GM21381 (cell line): ENCODE data around the gene LBHD2.
"Not testable (repeated sequence)": the region's sequence is repeated elsewhere in the genome, so short reads cannot be mapped to it uniquely, and the experiment has no call there.

Source experiments
- ATAC-seq: cut with Tn5 transposase; IDR thresholded peaks from one replicate; pipeline ENCODE4 v1.9.1; 2021; ENCODE audit warnings: mild to moderate bottlenecking, moderate library complexity; ENCODE audit not compliant: unreplicated experiment

The LBHD2 gene

DNA sequence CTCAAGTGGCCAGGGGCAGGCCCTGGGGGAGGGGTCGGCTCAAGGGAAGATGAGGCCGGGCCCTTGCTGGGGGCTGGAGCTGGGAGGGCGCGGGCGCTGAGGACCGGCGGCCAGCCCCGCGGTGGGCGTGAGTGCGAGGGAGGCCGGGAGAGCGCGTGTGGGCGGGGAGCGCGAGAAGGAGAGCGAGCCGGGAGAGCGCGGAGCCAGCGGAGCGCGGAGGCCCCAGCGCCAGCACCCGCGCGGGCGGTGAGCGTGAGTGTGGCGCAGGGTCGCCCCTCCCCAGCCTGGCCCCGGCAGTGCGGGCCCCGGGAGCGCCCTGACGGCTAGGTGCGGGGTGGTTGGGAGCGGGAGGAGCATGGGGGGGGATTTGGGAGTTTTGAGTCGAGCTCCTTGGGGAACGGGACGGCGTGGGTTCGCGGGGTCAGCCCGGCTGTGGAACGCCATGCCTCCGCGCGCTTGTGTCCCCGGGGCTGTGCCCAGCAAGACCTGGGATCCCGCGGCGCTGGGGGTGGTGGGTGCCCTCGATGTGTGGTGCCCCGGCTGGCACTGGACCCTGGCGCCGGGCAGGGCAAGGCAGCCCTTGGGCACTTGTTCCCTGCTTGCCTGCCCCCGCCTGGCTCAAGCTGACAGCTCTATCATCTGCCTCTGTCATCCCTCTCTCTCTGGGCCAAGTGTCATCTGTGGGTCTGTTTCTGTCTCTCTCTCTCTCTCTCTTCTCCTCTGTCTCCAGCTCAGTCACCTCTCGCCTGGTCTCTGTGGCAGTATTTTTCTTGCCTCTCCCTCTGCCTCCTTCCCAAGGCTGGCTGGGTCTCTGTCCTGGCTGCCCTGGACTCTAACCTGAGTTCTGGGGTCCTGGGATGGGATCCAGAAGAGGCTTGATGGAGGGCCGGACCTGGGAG, at the start of gene LBHD2:
LBHD2 (plus strand) TSS at position 190 of the 899 bp plus-strand sequence. CDS start 1,803 bp downstream, outside the sequence.
- no peak for ATAC-seq

DNA sequence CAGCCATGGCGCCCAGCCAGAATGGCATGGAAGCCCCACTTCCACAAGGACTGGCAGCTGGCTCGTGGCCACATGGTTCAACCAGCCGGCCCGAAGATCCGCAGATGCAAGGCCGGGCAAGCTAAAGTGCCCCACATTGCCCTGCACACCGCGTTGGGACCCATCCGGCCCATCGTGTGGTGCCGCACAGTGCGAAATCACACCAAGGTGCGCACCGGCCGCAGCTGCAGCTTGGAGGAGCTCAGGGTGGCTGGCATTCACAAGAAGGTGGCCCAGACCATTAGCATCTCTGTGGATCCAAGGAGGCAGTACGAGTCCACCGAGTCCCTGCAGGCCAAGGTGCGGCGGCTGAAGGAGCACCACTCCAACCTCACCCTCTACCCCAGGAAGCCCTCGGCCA, 42.5 kb upstream of the LBHD2 start:
- no peak for ATAC-seq

DNA sequence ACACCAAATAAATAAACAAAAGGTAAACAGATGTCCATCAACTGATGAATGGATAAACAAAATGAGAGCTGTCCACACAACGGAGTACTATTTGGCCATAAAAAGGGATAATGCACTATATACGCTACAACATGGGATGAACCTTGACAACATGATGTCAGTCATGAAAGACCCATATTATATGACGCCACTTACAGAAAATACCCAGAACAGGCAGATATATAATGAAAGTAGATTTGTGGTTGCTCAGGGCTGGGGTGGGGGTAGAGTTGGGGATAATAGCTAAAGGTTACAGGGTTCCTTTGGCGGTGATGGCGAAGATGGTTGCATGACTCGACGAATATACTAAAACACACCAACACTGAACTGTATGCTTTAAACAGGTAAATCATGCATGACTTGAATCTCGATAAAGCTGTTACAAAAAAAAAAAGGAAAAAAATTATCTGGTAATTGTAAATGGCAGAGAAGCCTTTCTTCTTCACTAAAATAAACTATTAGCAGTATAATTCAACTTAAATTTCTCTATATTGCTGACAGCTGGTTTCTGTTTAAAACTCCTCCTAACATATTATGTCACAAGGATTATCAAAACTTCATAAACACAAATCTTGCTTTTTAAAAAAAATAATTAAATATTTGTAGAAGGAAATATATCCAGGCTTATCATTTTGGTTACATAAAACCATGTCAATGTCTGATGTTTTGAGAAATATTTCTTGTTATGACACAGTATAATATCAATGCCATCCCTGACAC, 40.6 kb upstream of the LBHD2 start:
- no peak for ATAC-seq

DNA sequence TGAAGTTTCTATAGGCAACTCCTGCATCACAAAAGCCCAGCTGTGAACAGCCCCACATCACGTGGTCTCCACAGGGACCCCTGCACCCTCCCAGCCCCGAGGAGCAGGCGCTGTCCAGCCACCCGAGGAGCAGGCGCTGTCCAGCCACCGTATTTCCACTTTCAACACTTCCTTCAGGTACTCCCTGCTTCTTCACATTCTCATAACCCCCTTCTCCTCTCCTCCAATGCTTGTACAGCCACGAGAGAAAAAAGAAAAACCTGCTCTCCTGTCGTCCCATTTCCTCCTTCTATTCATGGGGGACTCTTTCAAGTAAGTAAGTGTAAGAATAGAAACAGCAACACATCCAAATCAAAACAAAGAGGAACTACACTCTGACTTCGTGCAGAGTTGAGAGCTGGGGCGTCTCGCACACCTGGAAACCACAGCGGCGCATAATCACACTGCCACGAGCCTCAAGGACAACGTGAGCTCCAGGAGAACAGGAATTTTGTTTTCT, 38.6 kb upstream of the LBHD2 start:
- no peak for ATAC-seq

DNA sequence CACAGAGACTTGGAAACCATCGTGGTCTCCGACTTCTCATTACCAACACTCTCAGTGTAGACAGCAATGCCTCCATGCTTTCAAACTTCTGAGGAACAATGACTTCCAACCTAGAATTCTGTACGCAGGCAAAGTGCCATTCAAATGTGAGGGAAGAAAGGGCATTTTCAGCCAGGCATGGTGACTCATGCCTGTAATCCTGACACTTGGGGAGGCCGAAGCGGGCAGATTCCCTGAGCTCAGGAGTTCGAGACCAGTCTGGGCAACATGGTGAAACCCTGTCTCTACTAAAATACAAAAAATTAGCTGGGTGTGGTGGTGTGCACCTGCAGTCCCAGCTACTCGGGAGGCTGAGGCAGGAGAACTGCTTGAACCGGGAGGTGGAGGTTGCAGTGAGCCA, 36.6 kb upstream of the LBHD2 start:
- ATAC-seq = not testable (repeated sequence)

DNA sequence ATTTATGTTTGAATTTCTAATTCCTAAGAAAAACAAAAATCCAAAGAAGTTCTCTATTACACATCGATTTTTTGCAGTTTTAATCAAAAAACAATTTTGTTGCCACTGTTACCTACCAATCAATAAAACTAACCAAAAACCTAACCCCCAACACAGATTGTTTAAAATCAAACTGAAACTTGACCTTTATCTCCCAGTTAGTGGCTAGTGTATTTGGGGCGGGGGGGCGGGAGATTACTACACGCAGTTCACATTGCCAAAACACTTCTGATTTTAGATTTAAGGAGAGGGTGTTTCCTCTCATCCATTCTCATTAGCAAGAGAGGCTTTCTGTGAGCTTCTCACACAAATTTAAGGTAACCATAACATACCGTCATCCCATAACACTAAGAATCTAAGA, 33.1 kb upstream of the LBHD2 start:
- no peak for ATAC-seq

DNA sequence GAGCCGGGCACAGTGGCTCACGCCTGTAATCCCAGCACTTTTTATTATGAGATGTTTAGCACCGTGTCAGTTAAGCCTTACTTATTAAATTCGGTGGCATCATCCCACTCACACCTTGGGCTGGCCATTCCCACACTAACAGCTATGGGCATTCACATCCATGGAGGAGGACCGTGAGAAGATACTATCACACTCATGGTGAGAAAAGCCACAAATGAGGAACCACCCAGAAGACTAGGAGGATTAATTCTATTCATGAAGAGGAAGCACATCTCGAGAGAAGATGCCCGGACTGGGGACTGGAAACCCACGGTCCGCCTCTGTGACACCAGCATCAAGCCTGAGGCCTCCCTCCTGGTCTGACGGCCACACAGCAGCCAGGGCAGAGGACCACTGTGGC, 31.6 kb upstream of the LBHD2 start:
- no peak for ATAC-seq

DNA sequence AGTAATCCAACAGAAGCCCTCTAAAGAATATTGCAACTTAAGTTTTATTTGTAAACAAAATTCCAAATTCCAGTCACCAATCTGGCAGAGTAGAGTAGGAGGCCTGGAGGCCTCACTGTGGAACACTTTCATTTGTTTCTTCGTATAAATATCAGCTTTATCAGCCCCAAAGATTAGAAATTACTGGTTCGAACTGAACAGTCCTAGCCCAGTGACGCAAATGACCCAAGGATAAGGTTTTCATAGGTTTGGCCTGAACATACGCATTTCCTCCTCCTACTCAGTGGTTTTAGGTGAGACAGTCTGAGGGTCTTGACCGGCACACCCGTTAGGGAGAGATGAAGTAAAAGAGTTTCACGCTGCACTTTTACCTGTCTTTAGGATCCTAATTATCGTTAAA, 28.3 kb upstream of the LBHD2 start:
- ATAC-seq = no peak

DNA sequence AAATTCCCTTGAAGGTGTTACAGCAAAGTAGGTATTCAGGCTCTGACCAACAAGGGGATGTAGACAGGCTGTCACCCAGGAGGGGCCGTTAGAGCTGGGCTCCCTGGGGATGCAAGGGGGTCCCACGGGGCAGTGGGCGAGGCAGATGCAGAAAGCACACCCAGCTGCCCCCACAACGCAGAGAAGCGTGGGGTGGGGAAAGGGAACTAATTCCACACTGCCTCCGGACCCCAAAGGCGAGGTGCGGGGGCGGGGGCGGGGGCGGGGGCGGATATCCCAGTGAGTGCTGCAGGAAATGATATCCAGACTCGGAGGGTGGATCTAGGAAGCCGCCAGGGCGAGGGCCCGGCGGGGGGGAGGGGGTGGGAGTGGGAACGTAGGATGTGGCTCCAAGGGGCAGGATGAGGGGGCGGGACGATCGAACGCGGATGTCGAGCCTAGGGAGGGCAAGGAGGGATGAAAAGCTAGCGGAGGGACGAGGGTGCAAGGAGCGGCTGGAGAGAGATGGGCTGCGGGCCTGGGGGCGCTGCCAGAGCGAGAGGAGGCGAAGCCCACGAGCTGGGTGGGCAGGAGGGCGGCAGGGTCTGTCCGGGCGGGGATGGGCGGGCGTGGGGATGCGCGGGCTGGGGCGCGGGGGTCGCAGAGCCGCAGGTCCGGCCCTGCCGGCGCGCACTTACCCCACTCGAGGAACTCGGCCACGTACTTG, 27.5 kb upstream of the LBHD2 start:
- ATAC-seq = no peak

DNA sequence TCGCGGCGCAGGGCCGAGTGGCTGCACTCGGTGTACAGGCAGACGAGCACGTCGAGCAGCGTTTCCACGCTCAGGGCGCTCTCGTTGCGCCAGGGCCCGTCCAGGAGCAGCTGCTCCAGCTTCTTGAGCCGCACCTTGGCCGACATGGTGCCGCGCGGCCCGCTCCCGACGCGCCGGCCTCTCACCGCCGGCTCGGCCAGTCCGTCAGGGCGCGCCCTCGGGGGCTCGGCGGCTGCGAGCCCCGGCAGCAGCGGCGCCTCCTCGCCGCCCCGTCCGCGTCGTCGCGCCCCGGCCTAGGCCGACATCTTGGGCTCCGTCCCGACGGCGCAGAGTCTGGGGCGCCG, 27.0 kb upstream of the LBHD2 start:
- ATAC-seq = no peak

DNA sequence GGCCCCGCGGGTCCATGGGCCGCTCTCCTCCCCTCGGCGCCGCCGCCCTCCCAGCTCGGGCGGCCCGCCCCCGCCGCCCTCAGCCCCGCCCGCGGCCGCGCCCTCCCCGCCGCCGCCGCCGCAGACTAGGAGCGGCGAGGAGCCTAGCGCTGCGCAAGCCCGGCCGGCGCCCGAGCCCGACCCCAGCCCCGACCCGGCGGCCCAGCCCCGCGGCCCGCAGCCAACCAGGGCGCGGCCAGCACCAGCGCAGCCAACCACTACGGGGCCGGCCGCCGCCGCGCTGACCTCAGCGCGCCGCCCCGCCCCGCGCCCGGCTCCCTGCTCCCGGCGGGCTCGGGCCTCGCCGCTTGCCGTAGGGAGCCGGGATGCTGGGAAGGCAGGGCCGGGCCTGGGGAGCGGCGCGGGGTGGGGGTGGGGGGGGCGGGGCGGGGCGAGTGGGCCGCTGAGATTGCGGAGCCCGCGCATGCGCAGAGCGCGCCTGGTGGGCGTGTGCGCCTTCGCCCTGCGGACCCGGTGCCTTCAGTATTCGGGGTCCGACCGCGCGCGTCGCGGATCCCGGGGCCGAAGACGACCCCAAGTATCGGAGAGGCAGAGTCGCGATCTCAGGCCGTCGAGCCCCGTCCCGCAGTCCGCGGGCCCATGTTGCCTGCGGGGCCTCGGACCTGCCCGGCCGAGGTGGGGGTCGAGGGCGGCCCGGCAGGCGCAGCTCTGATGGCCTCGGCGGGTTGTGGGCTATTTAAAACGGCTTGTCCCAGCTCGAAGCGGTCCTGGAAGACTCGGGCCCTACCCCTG, 26.4 kb upstream of the LBHD2 start, which contains the start of gene CDC42BPB:
CDC42BPB (minus strand) TSS at position 178 of the 792 bp plus-strand sequence. CDS start 376 bp downstream, outside the sequence.
- peak; percentile 78 for ATAC-seq

DNA sequence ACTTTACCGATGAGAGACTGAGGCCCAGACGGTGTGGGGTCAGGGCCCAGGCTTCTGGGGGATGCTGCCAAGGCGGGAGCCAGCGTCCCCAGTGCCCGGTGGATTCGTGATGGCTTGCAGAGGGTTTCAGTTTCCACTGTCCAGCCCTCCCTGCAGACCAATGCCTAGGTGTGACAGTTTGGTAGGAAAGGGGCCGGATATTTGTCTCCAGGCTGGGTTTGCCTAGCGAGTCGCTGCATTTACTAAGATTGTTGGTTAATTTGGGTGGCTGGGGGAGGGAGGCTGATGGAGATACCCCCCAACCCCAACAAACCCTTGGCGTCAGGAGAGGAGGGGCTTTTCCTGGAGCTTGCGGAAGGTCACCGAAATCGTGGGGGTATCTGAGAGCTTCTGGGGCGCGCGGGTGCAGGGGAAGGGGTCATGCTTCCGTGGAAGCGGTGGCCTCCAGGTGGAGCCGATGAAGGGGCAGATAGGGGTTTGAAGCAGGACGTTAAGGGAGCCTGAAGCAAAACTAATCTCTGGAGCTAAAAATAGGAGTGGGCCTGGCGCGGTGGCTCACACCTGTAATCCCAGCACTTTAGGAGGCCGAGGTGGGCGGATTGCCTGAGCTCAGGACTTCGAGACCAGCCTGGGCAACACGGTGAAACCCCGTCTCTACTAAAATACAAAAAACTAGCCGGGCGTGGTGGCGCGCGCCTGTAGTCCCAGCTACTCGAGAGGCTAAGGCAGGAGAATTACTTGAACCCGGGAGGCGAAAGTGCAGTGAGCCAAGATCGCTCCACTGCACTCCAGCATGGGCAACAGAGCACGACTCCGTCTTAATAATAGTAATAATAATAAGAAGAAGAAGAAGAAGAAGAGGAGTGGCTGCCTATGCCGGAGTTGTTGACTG, 25.6 kb upstream of the LBHD2 start:
- ATAC-seq = peak; percentile 2

DNA sequence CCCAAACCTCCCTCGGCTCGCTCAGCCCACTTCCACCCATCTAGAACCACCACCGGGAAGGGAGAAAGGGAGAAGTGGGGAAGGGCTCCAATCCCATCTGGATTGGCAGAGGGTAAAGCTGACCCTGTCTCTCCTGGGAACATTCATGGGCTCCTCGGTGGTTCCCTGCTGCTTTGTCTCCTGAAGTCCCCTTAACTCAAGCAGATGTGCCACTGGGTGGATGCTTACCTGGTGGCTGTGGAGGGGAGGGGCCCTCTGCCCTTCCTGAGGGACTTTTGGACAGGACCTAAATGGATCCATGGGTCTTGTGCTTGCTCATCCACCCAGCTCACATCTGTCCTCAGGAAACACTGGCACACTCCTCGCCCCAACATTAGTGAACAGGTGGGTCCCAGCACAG, 24.5 kb upstream of the LBHD2 start:
- ATAC-seq = no peak

DNA sequence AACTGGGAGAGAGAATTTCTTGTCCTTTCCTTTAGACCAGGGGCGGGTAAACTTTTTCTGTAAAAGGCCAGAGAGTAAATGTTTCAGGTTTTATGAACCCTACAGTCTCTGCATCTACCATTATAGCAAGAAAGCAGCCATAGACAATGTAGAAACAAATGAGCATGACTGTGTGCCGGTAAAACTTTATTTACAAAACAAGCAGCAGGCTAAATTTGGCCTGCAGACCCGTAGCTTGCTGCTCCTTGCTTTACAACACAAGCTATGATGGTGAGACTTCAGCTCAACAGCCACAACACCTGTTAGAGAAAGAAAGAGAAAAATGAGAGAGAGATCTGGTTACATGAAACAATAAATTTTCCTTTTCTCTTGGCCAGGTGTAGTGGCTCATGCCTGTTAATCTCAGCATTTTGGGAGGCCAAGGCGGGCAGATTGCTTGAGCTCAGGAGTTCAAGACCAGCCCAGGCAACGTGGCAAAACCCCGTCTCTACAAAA, 22.5 kb upstream of the LBHD2 start:
- no peak for ATAC-seq

DNA sequence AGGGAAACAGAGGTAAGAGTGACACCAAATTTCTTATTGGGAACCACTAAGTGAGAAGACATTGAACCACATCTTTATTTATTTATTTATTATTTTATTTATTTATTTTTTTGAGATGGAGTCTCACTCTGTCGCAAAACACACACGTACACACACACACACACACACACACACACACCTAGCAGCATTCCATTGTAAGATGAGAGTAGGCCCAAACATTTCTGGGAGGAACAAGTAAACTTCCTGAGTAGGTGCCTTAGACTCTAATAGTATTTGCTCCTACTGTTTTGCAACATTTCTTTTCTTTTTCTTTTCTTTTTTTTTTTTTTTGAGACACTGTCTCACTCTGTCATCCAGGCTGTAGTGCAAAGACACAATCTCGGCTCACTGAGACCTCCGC, 19.6 kb upstream of the LBHD2 start:
- ATAC-seq = no peak

DNA sequence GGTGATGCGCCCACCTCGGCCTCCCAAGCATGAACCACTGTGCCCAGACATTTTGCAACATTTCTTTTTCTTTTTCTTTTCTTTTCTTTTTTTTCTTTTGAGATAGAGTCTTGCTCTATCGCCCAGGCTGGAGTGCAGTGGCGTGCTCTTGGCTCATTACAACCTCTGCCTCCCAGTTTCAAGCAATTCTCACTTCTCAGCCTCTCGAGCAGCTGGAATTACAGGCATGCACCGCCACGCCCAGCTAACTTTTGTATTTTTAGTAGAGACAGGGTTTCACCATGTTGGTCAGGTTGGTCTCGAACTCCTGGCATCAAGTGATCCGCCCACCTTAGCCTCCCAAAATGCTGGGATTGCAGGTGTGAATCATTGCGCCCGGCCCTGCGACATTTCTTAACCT, 19.0 kb upstream of the LBHD2 start:
- ATAC-seq = no peak

DNA sequence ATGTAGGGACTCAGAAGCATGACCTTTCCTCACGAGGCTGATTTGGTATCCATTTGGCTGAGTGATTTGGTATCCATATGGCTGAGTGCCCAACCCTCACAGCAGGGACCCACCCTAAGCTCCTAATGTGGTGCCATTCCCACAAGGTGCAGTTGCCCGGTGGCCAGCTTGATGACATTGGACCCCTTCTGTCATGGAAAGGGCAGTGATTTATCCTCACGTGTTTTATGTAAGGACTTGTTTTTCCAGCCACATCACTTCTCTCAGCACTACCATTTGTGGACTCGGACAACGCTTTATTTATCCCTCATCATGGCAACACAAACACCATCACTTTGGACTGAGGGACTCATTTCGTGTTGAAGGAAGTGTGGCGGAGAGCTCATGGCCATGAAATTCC, 18.1 kb upstream of the LBHD2 start:
- ATAC-seq = no peak

DNA sequence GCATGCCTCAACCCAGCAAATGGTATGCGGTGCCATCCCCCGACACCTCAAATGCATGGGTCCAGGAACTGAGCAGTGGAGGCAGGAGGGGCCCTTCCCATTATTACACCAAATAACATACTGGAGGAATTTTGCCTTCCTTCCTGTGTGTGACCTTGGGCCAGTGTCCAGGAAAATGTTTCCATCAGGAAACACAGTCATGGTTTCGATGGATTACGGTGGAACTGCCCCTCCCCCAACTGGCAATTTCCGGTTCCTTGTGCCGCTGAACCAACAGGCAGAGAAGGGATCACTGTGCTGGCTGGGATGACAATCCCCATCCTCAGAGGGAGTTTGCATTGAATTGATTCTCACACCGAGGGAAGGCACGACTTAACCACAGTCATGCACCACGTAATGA, 17.6 kb upstream of the LBHD2 start:
- ATAC-seq = no peak

DNA sequence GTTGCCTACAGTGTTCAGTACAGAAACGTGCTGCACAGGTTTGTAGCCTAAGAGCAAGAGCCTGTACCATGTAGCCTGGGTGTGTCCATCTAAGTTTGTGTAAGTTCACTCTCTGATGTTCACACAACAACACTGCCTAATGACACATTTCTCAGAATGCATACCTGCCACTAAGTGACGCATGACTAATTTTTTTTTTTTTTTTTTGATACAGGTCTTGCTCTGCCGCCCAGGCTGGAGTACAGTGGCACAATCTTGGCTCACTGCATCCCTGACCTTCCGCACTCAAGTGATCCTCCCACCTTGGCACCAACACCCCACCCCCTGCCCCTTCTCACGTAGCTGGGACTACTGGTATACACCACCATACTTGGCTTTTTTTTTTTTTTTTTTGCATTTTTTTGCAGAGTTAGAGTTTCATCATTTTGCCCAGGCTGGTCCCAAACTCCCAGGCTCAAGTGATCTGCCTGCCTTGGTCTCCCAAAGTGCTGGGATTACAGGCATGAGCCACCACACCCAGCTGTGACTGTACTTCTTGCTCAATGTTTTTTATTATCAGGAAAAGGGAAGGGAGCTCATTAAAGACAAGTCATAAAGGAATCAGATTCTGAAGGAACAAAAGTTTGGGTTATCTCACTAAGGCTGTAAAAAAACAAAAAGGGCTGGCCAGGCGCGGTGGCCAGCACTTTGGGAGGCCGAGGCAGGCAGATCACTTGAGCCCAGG, 16.6 kb upstream of the LBHD2 start:
- ATAC-seq = no peak
